ENCODE data around the gene CPD.

DNA sequence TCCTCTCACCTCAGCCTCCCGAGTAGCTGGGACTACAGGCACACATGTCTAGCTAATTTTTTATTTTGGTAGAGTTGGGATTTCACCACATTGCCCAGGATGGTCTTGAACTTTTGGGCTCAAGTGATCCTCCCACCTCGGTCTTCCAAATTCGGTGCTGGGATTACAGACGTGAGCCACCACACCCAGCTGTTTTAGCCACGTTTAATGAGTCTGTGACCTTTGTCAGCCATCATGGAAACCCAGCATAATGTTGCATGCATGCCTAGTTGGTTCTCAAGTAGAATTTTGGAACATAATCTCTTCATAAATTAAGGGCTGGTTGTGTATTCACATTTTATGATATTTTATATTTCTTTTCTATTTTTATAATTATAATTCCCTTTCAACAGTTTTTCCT, 140.4 kb downstream of the CPD start:
- TF ChIP-seq, protein P1, sequence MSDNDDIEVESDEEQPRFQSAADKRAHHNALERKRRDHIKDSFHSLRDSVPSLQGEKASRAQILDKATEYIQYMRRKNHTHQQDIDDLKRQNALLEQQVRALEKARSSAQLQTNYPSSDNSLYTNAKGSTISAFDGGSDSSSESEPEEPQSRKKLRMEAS (IDR thresholded peaks at IDR 0.05): no peak
- TF ChIP-seq, protein P2, sequence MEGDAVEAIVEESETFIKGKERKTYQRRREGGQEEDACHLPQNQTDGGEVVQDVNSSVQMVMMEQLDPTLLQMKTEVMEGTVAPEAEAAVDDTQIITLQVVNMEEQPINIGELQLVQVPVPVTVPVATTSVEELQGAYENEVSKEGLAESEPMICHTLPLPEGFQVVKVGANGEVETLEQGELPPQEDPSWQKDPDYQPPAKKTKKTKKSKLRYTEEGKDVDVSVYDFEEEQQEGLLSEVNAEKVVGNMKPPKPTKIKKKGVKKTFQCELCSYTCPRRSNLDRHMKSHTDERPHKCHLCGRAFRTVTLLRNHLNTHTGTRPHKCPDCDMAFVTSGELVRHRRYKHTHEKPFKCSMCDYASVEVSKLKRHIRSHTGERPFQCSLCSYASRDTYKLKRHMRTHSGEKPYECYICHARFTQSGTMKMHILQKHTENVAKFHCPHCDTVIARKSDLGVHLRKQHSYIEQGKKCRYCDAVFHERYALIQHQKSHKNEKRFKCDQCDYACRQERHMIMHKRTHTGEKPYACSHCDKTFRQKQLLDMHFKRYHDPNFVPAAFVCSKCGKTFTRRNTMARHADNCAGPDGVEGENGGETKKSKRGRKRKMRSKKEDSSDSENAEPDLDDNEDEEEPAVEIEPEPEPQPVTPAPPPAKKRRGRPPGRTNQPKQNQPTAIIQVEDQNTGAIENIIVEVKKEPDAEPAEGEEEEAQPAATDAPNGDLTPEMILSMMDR (IDR thresholded peaks at IDR 0.05; ENCODE audit: low read depth, low read length, missing input control): no peak
